GM13976 (cell line): ENCODE data around the gene ZNF430.

Experiments
- DNase-seq: peaks from one replicate; pipeline ENCODE4 v3.0.0; 2012; ENCODE audit warnings: low spot score
- in situ Hi-C: fragments of 300-500 bp; cut with MboI; formaldehyde crosslinking; loops from one replicate; pipeline ENCODE4 v1.12.0; 2022; ENCODE audit warnings: low sequenced_read_pairs, mixed read lengths, inconsistent platforms; ENCODE audit not compliant: unreplicated experiment
- TF ChIP-seq, protein P1 (sequence below): IDR thresholded peaks from 2 replicates; pipeline ENCODE4 v1.5.1; 2012; ENCODE audit warnings: borderline replicate concordance, mild to moderate bottlenecking; ENCODE audit not compliant: insufficient read depth; ENCODE audit errors: extremely low read depth, missing control alignments, control extremely low read depth

The ZNF430 gene

GRCh38 chr19:21084343-21084742 lies 63.9 kb downstream of the ZNF430 start:
- peak; percentile 29 for DNase-seq
- in situ Hi-C loops: no loop called here
- TF ChIP-seq, protein P1, sequence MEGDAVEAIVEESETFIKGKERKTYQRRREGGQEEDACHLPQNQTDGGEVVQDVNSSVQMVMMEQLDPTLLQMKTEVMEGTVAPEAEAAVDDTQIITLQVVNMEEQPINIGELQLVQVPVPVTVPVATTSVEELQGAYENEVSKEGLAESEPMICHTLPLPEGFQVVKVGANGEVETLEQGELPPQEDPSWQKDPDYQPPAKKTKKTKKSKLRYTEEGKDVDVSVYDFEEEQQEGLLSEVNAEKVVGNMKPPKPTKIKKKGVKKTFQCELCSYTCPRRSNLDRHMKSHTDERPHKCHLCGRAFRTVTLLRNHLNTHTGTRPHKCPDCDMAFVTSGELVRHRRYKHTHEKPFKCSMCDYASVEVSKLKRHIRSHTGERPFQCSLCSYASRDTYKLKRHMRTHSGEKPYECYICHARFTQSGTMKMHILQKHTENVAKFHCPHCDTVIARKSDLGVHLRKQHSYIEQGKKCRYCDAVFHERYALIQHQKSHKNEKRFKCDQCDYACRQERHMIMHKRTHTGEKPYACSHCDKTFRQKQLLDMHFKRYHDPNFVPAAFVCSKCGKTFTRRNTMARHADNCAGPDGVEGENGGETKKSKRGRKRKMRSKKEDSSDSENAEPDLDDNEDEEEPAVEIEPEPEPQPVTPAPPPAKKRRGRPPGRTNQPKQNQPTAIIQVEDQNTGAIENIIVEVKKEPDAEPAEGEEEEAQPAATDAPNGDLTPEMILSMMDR: no peak

- TF ChIP-seq, protein P1: no peak
Measured at GRCh38 chr19:21087871-21088270, 67.4 kb downstream of the ZNF430 start.

GRCh38 chr19:21092109-21092508 lies 71.7 kb downstream of the ZNF430 start:
- no peak for DNase-seq
- TF ChIP-seq, protein P1: no peak
- in situ Hi-C loops: no loop called here

More at GRCh38 chr19:21087871-21088270, 67.4 kb downstream of the ZNF430 start:
- DNase-seq: no peak
- in situ Hi-C loops: no loop called here

- DNase-seq: no peak
- TF ChIP-seq, protein P1: no peak
Measured at GRCh38 chr19:21094347-21095025, 74.0 kb downstream of the ZNF430 start.

GRCh38 chr19:21098291-21098690 lies 77.8 kb downstream of the ZNF430 start:
- in situ Hi-C loops: no loop called here
- DNase-seq: no peak
- TF ChIP-seq, protein P1: no peak

More at GRCh38 chr19:21094347-21095025, 74.0 kb downstream of the ZNF430 start:
- in situ Hi-C loops: no loop called here

- in situ Hi-C loops: no loop called here
- TF ChIP-seq, protein P1: no peak
- DNase-seq: no peak
Measured at GRCh38 chr19:21101521-21102242, 81.2 kb downstream of the ZNF430 start.
